GM18517 (cell line): ENCODE data around the gene RBSN.

Source experiments
- ATAC-seq: cut with Tn5 transposase; IDR thresholded peaks from one replicate; pipeline ENCODE4 v1.9.1; 2021; ENCODE audit warnings: mild to moderate bottlenecking, moderate library complexity; ENCODE audit not compliant: unreplicated experiment

RBSN gene

DNA sequence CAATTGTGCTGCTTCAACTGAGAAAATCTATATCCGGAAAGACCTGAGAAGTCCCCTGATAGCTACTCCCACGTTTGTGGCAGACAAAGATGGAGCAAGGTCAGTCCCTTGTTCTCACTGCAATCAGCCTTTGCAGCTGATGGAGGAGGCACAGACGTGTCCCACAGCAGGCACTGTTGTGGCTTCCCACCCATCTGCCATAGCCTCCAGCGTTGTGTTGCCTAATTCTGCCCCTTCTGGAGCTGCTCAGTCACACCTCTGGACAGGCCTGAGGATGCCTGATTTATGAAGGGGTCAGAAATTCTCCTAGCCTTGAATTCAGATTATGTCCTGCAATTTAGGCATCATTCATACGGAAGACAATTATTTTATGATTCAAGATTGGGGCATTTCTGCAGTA, 75.7 kb downstream of the RBSN start:
- no peak for ATAC-seq
